Fibroblast of lung (primary cell): ENCODE data around the gene HNRNPH2.

Experiments
- CTCF ChIP-seq, 2 donors: IDR thresholded peaks in 1 of 2; conservative IDR thresholded peaks in 1 of 2; 1 replicate in 1 of 2; 2 replicates in 1 of 2; pipeline ENCODE4 v1.5.1; 2011 to 2012; ENCODE audit warnings: low read length in 2 of 2, control low read depth in 1 of 2, inconsistent platforms in 1 of 2, low read depth in 1 of 2, mild to moderate bottlenecking in 1 of 2
- EZH2 ChIP-seq: IDR thresholded peaks from 2 replicates; pipeline ENCODE4 v1.5.1; 2012; ENCODE audit warnings: low read length, control low read depth, mild to moderate bottlenecking; ENCODE audit errors: missing control alignments

GRCh38 chrX:101415180-101416145, 7.4 kb downstream of the HNRNPH2 start:
- TF ChIP-seq CTCF (conservative IDR thresholded peaks at IDR 0.05 in 1 of 2, IDR thresholded peaks at IDR 0.05 in 1 of 2; ENCODE audit: low read depth in 1 of 2, low read length in 2 of 2) (peak; percentile 51 to 64), EZH2 (no peak)
